Activated T-helper 1 cell treated with anti-CD3 and anti-CD28 coated beads, Interleukin-2, amount 50 U/mL, for 16 hours (primary cell): ENCODE results near the gene DNAH14.
"Not testable (repeated sequence)": the region's sequence is repeated elsewhere in the genome, so short reads cannot be mapped to it uniquely, and the experiment has no call there.

ENCODE experiments used
- DNase-seq, 2 donors: peaks; one replicate each; pipeline ENCODE4 v3.0.0-alpha.2; 2020; ENCODE audit warnings: low read depth in 1 of 2, low spot score in 1 of 2

The DNAH14 gene

GRCh38 chr1:225250432-225250831 lies 321.0 kb downstream of the DNAH14 start:
- DNase-seq, result no peak

DNA sequence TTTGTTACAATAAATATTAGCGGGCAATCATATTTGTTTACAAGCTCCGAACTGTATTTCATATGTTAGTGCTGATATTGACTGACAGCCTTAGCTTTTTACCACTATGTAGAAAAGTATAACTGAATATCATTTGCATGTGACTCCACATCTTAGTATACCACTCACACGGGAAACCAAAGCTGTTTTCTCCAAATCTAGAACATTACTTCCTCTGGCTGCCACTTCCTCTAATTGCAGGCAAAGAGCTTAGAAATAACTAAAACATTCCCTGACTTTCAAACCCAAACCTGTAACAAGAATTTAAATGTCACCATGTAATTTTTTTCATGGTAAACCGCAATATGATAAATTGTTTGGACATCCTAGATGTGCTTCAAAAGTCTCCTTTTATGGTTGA lies 323.7 kb downstream of the DNAH14 start:
- DNase-seq, result no peak

- DNase-seq, result no peak
Measured at GRCh38 chr1:225253784-225254183, 324.3 kb downstream of the DNAH14 start.

GRCh38 chr1:225254676-225255075 lies 325.2 kb downstream of the DNAH14 start:
- no peak for DNase-seq

DNA sequence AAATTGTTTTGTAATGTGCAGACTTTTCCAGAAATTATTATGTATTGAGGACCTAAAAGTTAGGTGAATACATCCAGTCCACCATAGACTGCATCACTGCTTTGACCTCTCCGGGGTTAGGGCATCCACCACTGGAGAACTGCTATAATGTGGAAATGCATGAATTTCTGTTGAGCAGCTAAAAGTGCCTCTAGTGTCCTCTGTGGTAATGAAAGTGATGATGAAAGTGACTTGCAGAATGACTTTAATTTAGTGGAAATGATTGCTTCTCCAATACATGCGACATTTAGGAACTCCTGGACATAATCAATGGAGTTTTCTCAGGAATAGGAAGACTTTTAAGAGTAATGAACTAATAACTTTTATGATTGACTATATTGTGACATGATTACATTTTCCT lies 327.6 kb downstream of the DNAH14 start:
- no peak for DNase-seq

GRCh38 chr1:225258811-225259210 lies 329.3 kb downstream of the DNAH14 start:
- DNase-seq, result no peak

GRCh38 chr1:225259542-225259941 lies 330.1 kb downstream of the DNAH14 start:
- DNase-seq, result no peak

DNA sequence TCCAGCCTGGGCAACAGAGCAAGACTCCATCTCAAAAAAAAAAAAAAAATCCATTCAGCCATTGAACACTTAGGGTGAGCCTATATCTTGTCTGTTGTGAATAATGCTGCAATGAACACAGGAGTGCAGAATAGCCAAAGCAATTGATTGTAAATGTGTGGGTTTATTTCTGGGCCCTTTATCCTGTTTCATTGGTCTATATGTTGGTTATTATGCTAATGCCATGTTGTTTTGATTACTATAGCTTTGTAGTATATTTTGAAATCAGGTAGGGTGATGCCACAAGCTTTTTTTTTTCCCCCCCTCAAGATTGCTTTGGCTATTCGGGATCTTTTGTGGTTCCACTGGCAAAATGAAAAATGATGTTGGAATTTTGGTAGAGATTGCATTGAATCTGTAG lies 330.8 kb downstream of the DNAH14 start:
- no peak for DNase-seq

GRCh38 chr1:225277445-225277844 lies 348.0 kb downstream of the DNAH14 start:
- no peak for DNase-seq

- no peak for DNase-seq
Measured at GRCh38 chr1:225280563-225280962, 351.1 kb downstream of the DNAH14 start.

DNA sequence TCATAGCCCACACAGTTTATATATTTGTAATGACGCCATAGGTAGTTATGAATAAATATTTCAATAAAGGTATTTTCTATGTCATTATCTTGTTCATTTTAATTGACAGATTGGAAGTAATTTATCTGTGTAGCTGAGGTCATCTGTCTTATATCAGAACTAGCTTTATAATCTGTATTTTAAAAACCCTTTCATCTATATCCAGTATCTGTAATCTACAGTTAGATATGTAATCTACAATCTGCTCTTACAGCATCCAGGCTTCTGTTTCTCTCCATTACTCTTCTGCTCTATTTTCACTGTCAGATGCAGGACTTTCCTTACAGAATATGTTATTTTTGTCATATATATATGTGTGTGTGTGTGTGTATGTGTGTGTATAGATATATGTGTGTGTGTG lies 360.8 kb downstream of the DNAH14 start:
- no peak for DNase-seq

- no peak for DNase-seq
Measured at GRCh38 chr1:225299624-225300023, 370.1 kb downstream of the DNAH14 start.

- no peak for DNase-seq
Measured at GRCh38 chr1:225300381-225300780, 370.9 kb downstream of the DNAH14 start.

DNA sequence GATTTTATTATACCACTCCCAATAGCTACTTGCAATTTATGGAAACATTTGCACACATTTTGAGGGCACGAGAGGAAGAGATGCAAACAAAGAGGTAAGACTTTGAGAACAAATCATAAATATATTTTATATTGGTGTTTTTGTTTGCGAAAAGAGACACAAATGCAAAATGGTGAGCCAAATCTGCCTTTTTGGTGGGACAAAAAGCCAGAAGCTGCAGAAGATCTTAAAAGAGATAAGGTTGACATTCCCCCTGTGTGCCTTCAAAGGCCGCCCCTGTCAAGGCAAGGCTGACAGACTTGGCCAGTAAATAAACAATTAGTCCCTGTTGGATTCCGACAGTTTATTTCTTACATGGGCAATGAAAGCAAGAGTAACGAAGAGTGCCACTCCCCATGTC lies 375.5 kb downstream of the DNAH14 start:
- DNase-seq, result no peak

- not testable (repeated sequence) for DNase-seq
Measured at GRCh38 chr1:225310544-225310943, 381.1 kb downstream of the DNAH14 start.

- no peak for DNase-seq
Measured at GRCh38 chr1:225318706-225319575, 389.5 kb downstream of the DNAH14 start.

DNA sequence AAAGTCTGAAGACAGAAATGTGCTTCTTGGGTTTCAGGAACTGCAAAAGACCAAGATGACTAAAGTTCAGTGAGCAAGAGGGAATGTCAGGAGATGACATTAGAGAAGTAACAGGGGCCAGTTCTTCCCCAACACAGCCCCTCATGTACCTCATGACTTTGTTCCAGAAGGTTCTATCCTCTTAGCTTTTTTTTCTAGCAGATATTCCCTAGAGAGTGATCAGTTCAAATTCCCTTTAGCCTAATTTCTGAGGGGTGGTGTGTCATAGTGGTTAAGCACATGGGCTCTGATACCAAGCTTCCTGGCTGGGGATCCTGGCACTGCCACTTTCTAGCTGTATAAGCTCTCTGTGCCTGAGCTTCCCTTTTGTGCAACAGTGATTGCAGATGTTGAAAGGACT lies 390.4 kb downstream of the DNAH14 start:
- no peak for DNase-seq

- no peak for DNase-seq
Measured at GRCh38 chr1:225321784-225322183, 392.3 kb downstream of the DNAH14 start.

- no peak for DNase-seq
Measured at GRCh38 chr1:225329041-225329440, 399.6 kb downstream of the DNAH14 start.

GRCh38 chr1:225329996-225330395 lies 400.5 kb downstream of the DNAH14 start:
- not testable (repeated sequence) for DNase-seq

- no peak for DNase-seq
Measured at GRCh38 chr1:225332686-225333085, 403.2 kb downstream of the DNAH14 start.

- DNase-seq, result not testable (repeated sequence)
Measured at GRCh38 chr1:225335098-225335778, 405.8 kb downstream of the DNAH14 start.
